Upper lobe of left lung (tissue), 6 donors: ENCODE data around the gene ZNF81. TPM values are rescaled to one million over a fixed set of nuclear protein-coding genes. Genes with fewer than 3 reads are reported as not detected.
"Not testable (repeated sequence)": the region's sequence is repeated elsewhere in the genome, so short reads cannot be mapped to it uniquely, and the experiment has no call there.

ENCODE experiments used
- ATAC-seq, 2 donors: fragments of 200-7000 bp; cut with Tn5 transposase; one replicate each; pipeline ENCODE4 v1.9.1; 2022; ENCODE audit warnings: mild to moderate bottlenecking in 2 of 2, moderate library complexity in 2 of 2; ENCODE audit not compliant: low FRiP score in 2 of 2
- DNase-seq, 2 donors: peaks; one replicate each; pipeline ENCODE4 v3.0.0-alpha.2; 2019 to 2020
- H3K27ac ChIP-seq, 4 donors: fragments of 200-600 bp; sonication (generic); one replicate each; pipeline ENCODE4 v1.5.1; 2016 to 2019
- H3K27me3 ChIP-seq, 4 donors: fragments of 200-600 bp; sonication (generic); one replicate each; pipeline ENCODE4 v1.5.1; 2017 to 2019
- H3K36me3 ChIP-seq, 4 donors: fragments of 200-600 bp; sonication (generic); one replicate each; pipeline ENCODE4 v1.5.1; 2016 to 2019
- H3K4me1 ChIP-seq, 4 donors: fragments of 200-600 bp; sonication (generic); one replicate each; pipeline ENCODE4 v1.5.1; 2018 to 2019
- H3K4me3 ChIP-seq, 4 donors: fragments of 200-600 bp; sonication (generic); one replicate each; pipeline ENCODE4 v1.5.1; 2017 to 2019; ENCODE audit warnings: mild to moderate bottlenecking in 2 of 4, moderate library complexity in 1 of 4
- H3K9me3 ChIP-seq, 4 donors: fragments of 200-600 bp; sonication (generic); one replicate each; pipeline ENCODE4 v1.5.1; 2018 to 2019
- EP300 ChIP-seq, 4 donors: sonication (generic); formaldehyde crosslinking; IDR thresholded peaks; one replicate each; pipeline ENCODE4 v1.5.1; 2017; ENCODE audit warnings: antibody characterized with exemption in 4 of 4, control low read depth in 2 of 4
- POLR2A ChIP-seq, 4 donors: fragments of 450-650 bp; IDR thresholded peaks; one replicate each; pipeline ENCODE4 v1.5.1; 2016 to 2017; ENCODE audit warnings: antibody characterized with exemption in 4 of 4, mild to moderate bottlenecking in 2 of 4
- POLR2AphosphoS5 ChIP-seq, 2 donors: sonication (generic); formaldehyde crosslinking; IDR thresholded peaks; one replicate each; pipeline ENCODE4 v1.5.1; 2017; ENCODE audit warnings: antibody characterized with exemption in 2 of 2
- WGBS, 2 donors: methylation state at CpG; one replicate each; pipeline ENCODE4 v1.1.5; 2017 to 2018; 5-methylcytosine and 5-hydroxymethylcytosine counted together
- total RNA-seq, 6 donors: library from RNA; depleted of rRNA in 4 of 6; stranded (reverse); fragments of >200 nt in 4 of 6; gene quantifications; one replicate each; pipeline versions ENCODE4 v1.1.0 to v1.2.1, GENCODE V29; 2016 to 2021
- TF ChIP-seq, protein P1 (sequence below), 6 experiments: fragments of 450-650 bp in 4 of 6; fragments of 200-600 bp in 2 of 6; sonication (generic) in 2 of 6; IDR thresholded peaks; one replicate each; pipeline ENCODE4 v1.5.1; 2016 to 2019; ENCODE audit warnings: antibody characterized with exemption in 6 of 6
- donor health status: DM: no; HTN: no; CAD: no; lungs with moderate emphysema.
- donor health status: DM: no; HTN: yes; CAD: no; lungs with severe emphysema.

The ZNF81 gene
- total RNA-seq, 6 donors from 2014 or later = 3.2 to 22.0 (median 9.0) TPM

DNA sequence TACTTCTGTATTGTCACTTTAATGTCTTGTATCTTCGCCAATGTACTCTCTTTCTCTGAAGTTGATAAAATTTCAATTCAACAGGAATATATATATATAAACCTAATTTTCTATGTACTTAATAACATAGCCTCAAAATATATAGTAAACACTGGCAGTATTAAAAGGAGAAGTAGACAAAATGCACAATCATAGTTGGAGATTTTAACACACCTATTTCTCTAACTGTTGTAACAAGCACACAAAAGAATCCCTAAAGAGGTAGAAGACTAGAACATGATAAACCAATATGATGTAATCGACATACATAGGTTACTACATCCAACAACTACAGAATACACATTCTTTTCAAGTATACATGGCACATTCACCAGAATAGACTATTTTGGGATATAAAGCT lies 65.5 kb downstream of the ZNF81 start:
- H3K4me1 ChIP-seq = no peaks in the 10 kb centered on the region

DNA sequence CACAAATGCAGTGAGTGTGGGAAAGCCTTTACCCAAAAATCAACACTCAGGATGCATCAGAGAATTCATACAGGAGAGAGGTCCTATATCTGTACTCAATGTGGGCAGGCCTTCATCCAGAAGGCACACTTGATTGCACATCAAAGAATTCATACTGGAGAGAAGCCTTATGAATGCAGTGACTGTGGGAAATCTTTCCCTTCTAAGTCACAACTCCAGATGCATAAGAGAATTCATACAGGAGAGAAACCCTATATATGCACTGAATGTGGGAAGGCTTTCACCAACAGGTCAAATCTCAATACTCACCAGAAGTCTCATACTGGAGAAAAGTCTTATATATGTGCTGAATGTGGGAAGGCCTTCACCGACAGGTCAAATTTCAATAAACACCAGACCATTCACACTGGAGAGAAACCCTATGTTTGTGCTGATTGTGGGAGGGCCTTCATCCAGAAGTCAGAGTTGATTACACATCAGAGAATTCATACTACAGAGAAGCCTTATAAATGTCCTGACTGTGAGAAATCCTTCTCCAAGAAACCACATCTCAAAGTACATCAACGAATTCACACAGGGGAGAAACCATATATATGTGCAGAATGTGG lies 79.3 kb downstream of the ZNF81 start:
- TF ChIP-seq EP300 (IDR thresholded peaks at IDR 0.05) (no peak), POLR2AphosphoS5 (IDR thresholded peaks at IDR 0.05) (no peak), POLR2A (IDR thresholded peaks at IDR 0.05) (no peak)
- TF ChIP-seq, protein P1, sequence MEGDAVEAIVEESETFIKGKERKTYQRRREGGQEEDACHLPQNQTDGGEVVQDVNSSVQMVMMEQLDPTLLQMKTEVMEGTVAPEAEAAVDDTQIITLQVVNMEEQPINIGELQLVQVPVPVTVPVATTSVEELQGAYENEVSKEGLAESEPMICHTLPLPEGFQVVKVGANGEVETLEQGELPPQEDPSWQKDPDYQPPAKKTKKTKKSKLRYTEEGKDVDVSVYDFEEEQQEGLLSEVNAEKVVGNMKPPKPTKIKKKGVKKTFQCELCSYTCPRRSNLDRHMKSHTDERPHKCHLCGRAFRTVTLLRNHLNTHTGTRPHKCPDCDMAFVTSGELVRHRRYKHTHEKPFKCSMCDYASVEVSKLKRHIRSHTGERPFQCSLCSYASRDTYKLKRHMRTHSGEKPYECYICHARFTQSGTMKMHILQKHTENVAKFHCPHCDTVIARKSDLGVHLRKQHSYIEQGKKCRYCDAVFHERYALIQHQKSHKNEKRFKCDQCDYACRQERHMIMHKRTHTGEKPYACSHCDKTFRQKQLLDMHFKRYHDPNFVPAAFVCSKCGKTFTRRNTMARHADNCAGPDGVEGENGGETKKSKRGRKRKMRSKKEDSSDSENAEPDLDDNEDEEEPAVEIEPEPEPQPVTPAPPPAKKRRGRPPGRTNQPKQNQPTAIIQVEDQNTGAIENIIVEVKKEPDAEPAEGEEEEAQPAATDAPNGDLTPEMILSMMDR (IDR thresholded peaks at IDR 0.05) = no peak
- Histone ChIP-seq H3K27me3 (no peaks in the 10 kb centered on the region), H3K4me3 (no peak overlapping the region), H3K27ac (no peak overlapping the region), H3K4me1 (no peaks in the 10 kb centered on the region), H3K9me3 (peaks cover 3 to 62% (median 18%) of the 10 kb centered on the region in 4 donors), H3K36me3 (peaks cover 0 to 9% (median 0%) of the 10 kb centered on the region in 4 donors)
- ATAC-seq (no peak), DNase-seq (no peak)
- WGBS, 2 donors = 64 to 100% methylated on average over 2 of the region's 2 CpGs

More for the DNA sequence above, 65.5 kb downstream of the ZNF81 start:
- no peak for DNase-seq
- Histone ChIP-seq H3K9me3 (no peaks in the 10 kb centered on the region), H3K27me3 (no peaks in the 10 kb centered on the region), H3K36me3 (peaks cover 0 to 3% (median 0%) of the 10 kb centered on the region in 4 donors), H3K27ac (no peak overlapping the region), H3K4me3 (no peak overlapping the region)
- ATAC-seq = no peak
- TF ChIP-seq POLR2A (IDR thresholded peaks at IDR 0.05) (no peak), POLR2AphosphoS5 (IDR thresholded peaks at IDR 0.05) (no peak), EP300 (IDR thresholded peaks at IDR 0.05) (no peak)
- TF ChIP-seq, protein P1 (IDR thresholded peaks at IDR 0.05) = no peak
- WGBS, 2 donors = 87 to 96% methylated on average over 2 of the region's 2 CpGs

- no peaks in the 10 kb centered on the region for H3K27me3 ChIP-seq
- DNase-seq (no peak), ATAC-seq (no peak)
- 77 to 88% methylated on average over 1 of the region's 1 CpG for WGBS, 2 donors
- no peak overlapping the region for H3K27ac ChIP-seq
- peaks cover 0 to 9% (median 0%) of the 10 kb centered on the region in 4 donors for H3K36me3 ChIP-seq
- H3K9me3 ChIP-seq = peaks cover 3 to 60% (median 18%) of the 10 kb centered on the region in 4 donors
- no peak overlapping the region for H3K4me3 ChIP-seq
- no peaks in the 10 kb centered on the region for H3K4me1 ChIP-seq
- TF ChIP-seq, protein P1 (IDR thresholded peaks at IDR 0.05) = no peak
- TF ChIP-seq POLR2A (IDR thresholded peaks at IDR 0.05) = no peak
- no peak for TF ChIP-seq EP300 (IDR thresholded peaks at IDR 0.05)
- no peak for TF ChIP-seq POLR2AphosphoS5 (IDR thresholded peaks at IDR 0.05)
Measured at GRCh38 chrX:47918274-47918673, 81.6 kb downstream of the ZNF81 start.

- TF ChIP-seq, protein P1 (IDR thresholded peaks at IDR 0.05) = no peak
- TF ChIP-seq EP300 (IDR thresholded peaks at IDR 0.05) = no peak
- TF ChIP-seq POLR2AphosphoS5 (IDR thresholded peaks at IDR 0.05) = no peak
- TF ChIP-seq POLR2A (IDR thresholded peaks at IDR 0.05) = no peak
- no peak for DNase-seq
- WGBS, 2 donors = 81 to 92% methylated on average over 2 of the region's 2 CpGs
- H3K9me3 ChIP-seq = no peaks in the 10 kb centered on the region
- H3K27me3 ChIP-seq = no peaks in the 10 kb centered on the region
- H3K27ac ChIP-seq = no peak overlapping the region
- no peak overlapping the region for H3K4me3 ChIP-seq
- ATAC-seq = no peak
- no peaks in the 10 kb centered on the region for H3K4me1 ChIP-seq
- no peaks in the 10 kb centered on the region for H3K36me3 ChIP-seq
Measured at GRCh38 chrX:47927212-47927611, 90.5 kb downstream of the ZNF81 start.

DNA sequence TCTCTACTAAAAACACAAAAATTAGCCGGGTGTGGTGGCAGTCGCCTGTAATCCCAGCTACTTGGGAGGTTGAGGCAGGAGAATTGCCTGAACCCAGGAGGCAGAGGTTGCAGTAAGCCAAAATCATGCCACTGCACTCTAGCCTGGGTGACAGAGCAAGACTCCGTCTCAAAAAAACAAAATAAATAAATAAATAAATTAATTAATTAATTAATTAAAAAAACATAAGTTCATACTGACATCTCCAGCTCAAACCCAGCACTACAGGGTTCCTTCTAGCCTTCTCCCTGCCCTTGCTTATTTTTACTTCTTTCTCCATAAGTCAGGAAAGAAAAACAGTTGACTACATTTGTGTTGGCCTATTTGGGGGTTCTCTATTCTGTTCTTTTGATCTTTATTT lies 95.3 kb downstream of the ZNF81 start:
- not testable (repeated sequence) for DNase-seq, ATAC-seq
- 80 to 88% methylated on average over 2 to 3 of the region's 3 CpGs for WGBS, 2 donors

More for the DNA sequence above, 95.3 kb downstream of the ZNF81 start:
- H3K27ac ChIP-seq, H3K36me3 ChIP-seq, H3K9me3 ChIP-seq, H3K4me1 ChIP-seq, H3K27me3 ChIP-seq, H3K4me3 ChIP-seq: not testable (repeated sequence)
